SU-DHL-6 (cell line): ENCODE data around the gene WDR75.

Experiments
- H2AFZ ChIP-seq: fragments of 200-600 bp; sonication (generic); 2 replicates; pipeline ENCODE4 v1.6.1; 2014; ENCODE audit warnings: low read depth, mild to moderate bottlenecking, moderate library complexity, mixed read lengths, antibody characterized with exemption, low read length; ENCODE audit not compliant: severe bottlenecking
- H3F3A ChIP-seq: fragments of 200-600 bp; shearing (Covaris generic); 2 replicates; pipeline ENCODE4 v1.6.0; 2016; ENCODE audit warnings: antibody characterized with exemption, mild to moderate bottlenecking; ENCODE audit not compliant: insufficient read depth
- H3K27ac ChIP-seq: fragments of 200-600 bp; sonication (generic); 2 replicates; pipeline ENCODE4 v1.5.1; 2016; ENCODE audit warnings: low read depth, mild to moderate bottlenecking, low read length, moderate library complexity, mixed read lengths
- H3K27me3 ChIP-seq: fragments of 200-600 bp; sonication (generic), shearing (Covaris generic); 2 replicates; pipeline ENCODE4 v1.6.0; 2014; ENCODE audit warnings: mild to moderate bottlenecking, low read length
- H3K36me3 ChIP-seq: fragments of 200-600 bp; sonication (generic); 2 replicates; pipeline ENCODE4 v1.6.1; 2014; ENCODE audit warnings: mild to moderate bottlenecking, low read length, mixed read lengths
- H3K4me2 ChIP-seq: fragments of 300-600, 200-600 bp; shearing (Covaris generic), sonication (generic); 2 replicates; pipeline ENCODE4 v1.6.0; 2014; ENCODE audit warnings: low read length, low read depth, mild to moderate bottlenecking; ENCODE audit not compliant: poor library complexity, severe bottlenecking
- H3K4me3 ChIP-seq: fragments of 200-600 bp; sonication (generic); 2 replicates; pipeline ENCODE4 v1.5.1; 2014; ENCODE audit warnings: antibody characterized with exemption, low read length, mild to moderate bottlenecking, mixed read lengths; ENCODE audit not compliant: insufficient read depth, poor library complexity, severe bottlenecking
- H3K79me2 ChIP-seq: fragments of 200-600 bp; sonication (generic); 2 replicates; pipeline ENCODE4 v1.6.1; 2014; ENCODE audit warnings: mild to moderate bottlenecking, low read length, moderate library complexity; ENCODE audit not compliant: insufficient read depth
- H3K9ac ChIP-seq: fragments of 200-600 bp; sonication (generic); 2 replicates; pipeline ENCODE4 v1.7.0; 2014; ENCODE audit warnings: mild to moderate bottlenecking, low read length
- H3K9me2 ChIP-seq: fragments of 200-600 bp; sonication (generic); replicated peaks from 2 replicates; pipeline ENCODE4 v1.6.1; 2014; ENCODE audit warnings: low read length; ENCODE audit not compliant: insufficient read depth
- H3K9me3 ChIP-seq: fragments of 200-600 bp; sonication (generic); 2 replicates; pipeline ENCODE4 v1.6.1; 2014; ENCODE audit warnings: low read length, mixed read lengths; ENCODE audit not compliant: insufficient read depth
- H4K20me1 ChIP-seq: fragments of 200-600 bp; sonication (generic); 2 replicates; pipeline ENCODE4 v1.6.1; 2014; ENCODE audit warnings: low read depth, mild to moderate bottlenecking, antibody characterized with exemption, low read length, moderate library complexity, mixed read lengths
- EZH2phosphoT487 ChIP-seq: fragments of 200-600 bp; sonication (generic), shearing (Covaris generic); conservative IDR thresholded peaks from 2 replicates; pipeline ENCODE4 v1.6.1; 2018; ENCODE audit warnings: mild to moderate bottlenecking, antibody characterized with exemption, low read length, moderate library complexity, mixed read lengths
- TF ChIP-seq, protein P1 (sequence below): fragments of 200-600 bp; sonication (generic); IDR thresholded peaks from one replicate; pipeline ENCODE4 v1.5.1; 2017; ENCODE audit warnings: antibody characterized with exemption, mild to moderate bottlenecking, low read length, moderate library complexity; ENCODE audit not compliant: insufficient read depth, poor library complexity, severe bottlenecking

WDR75 gene

DNA sequence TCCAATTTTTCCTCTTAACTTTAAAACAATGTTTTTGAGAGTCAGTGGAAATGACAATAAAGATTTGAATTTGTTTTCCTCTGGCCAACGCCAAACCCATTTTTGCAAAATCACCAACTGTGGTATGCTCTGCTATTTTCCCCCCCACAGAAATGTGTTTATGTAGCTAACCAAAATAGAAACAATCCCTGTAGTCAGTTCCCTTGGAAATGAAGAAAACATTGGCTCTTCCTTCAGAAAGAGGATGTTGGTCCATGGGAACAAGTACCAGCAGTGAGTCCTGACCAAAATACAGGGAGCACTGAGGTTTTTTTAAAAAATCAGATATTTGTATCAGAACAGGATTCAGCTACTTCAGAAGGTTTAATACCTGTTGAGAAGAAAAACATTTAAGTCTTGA is 74.0 kb downstream of the WDR75 start:
- H3K4me2 ChIP-seq, result no peak overlapping the region

DNA sequence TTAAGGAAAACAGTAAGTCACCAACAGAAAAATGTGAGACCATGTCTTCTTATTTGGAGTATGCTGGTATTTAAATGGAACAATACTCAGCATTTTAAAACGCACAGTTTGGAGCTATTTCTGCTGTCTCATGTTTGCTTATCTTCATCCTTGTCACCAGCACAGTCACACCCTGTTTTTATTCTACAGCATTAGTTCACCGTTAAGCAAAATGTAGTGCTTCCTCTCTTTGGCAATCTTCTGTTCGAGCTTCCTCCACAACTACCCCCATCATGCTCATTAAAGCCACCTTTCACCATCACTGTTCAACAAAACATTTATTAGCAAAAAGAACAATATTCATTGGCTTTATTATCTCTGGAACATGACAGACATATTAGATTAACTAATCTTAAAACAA is 75.3 kb downstream of the WDR75 start:
- Histone ChIP-seq H2AFZ (no peak overlapping the region), H4K20me1 (no peaks in the 10 kb centered on the region), H3K9ac (no peak overlapping the region), H3K4me3 (no peak overlapping the region), H3K27me3 (no peaks in the 10 kb centered on the region), H3K4me2 (no peak overlapping the region), H3K36me3 (no peaks in the 10 kb centered on the region), H3K9me2 (no peaks in the 10 kb centered on the region), H3F3A (no peaks in the 10 kb centered on the region), H3K79me2 (no peaks in the 10 kb centered on the region), H3K9me3 (no peaks in the 10 kb centered on the region), H3K27ac (no peak overlapping the region)
- TF ChIP-seq, protein P1, sequence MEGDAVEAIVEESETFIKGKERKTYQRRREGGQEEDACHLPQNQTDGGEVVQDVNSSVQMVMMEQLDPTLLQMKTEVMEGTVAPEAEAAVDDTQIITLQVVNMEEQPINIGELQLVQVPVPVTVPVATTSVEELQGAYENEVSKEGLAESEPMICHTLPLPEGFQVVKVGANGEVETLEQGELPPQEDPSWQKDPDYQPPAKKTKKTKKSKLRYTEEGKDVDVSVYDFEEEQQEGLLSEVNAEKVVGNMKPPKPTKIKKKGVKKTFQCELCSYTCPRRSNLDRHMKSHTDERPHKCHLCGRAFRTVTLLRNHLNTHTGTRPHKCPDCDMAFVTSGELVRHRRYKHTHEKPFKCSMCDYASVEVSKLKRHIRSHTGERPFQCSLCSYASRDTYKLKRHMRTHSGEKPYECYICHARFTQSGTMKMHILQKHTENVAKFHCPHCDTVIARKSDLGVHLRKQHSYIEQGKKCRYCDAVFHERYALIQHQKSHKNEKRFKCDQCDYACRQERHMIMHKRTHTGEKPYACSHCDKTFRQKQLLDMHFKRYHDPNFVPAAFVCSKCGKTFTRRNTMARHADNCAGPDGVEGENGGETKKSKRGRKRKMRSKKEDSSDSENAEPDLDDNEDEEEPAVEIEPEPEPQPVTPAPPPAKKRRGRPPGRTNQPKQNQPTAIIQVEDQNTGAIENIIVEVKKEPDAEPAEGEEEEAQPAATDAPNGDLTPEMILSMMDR, result no peak
- no peak for TF ChIP-seq EZH2phosphoT487

More for the DNA sequence above, 74.0 kb downstream of the WDR75 start:
- Histone ChIP-seq H4K20me1 (no peaks in the 10 kb centered on the region), H3K9ac (no peak overlapping the region), H2AFZ (no peak overlapping the region), H3K79me2 (no peaks in the 10 kb centered on the region), H3K4me3 (no peak overlapping the region), H3K27me3 (no peaks in the 10 kb centered on the region), H3K27ac (no peak overlapping the region), H3K9me2 (no peaks in the 10 kb centered on the region), H3F3A (no peaks in the 10 kb centered on the region), H3K36me3 (no peaks in the 10 kb centered on the region), H3K9me3 (no peaks in the 10 kb centered on the region)
- TF ChIP-seq, protein P1, result no peak
- TF ChIP-seq EZH2phosphoT487, result no peak

DNA sequence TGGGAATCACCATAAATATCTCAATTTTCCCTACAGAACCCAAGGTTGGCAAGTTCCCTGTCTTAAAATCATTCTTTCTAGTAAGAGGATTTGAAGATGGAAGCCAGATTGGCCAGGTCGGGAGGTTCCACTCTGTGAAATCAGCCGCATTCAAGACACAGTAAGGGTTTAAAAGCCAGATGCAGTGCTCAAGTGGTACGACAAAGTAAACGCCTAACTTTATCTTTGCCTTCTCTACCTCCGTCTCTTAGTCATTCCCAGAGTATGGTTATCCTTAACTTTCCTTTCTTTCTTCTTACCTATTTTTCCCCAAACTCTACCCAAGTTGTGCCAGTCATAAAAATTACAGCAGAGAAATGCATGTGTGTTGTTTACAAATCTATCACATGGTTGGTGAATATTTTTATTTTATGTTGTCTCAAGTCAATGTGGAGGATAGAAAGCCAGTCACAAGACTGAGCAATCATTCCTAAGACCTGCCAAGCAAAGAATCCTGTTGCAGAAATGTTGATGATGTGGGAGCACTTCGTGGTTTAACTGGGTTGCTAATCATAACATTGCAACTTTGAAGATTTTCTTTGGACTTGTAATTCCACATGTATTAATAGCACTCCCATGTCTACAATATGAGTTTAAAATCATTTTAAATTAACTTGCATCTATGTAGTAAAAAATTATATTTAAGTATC is 76.7 kb downstream of the WDR75 start:
- Histone ChIP-seq H3K79me2 (no peaks in the 10 kb centered on the region), H2AFZ (no peak overlapping the region), H3K27me3 (no peaks in the 10 kb centered on the region), H3K4me3 (no peak overlapping the region), H4K20me1 (no peaks in the 10 kb centered on the region), H3K9ac (no peak overlapping the region), H3K9me3 (no peaks in the 10 kb centered on the region), H3K9me2 (no peaks in the 10 kb centered on the region), H3K27ac (no peak overlapping the region), H3F3A (no peaks in the 10 kb centered on the region), H3K36me3 (no peaks in the 10 kb centered on the region), H3K4me2 (no peak overlapping the region)
- TF ChIP-seq, protein P1, result no peak
- no peak for TF ChIP-seq EZH2phosphoT487
